Tibial nerve (tissue), 4 donors: ENCODE results near the gene PSMD9. TPM values are rescaled to one million over a fixed set of nuclear protein-coding genes. Genes with fewer than 3 reads are reported as not detected.
"Not testable (repeated sequence)": the region's sequence is repeated elsewhere in the genome, so short reads cannot be mapped to it uniquely, and the experiment has no call there.

Experiments
- DNase-seq, 2 donors: peaks; one replicate each; pipeline ENCODE4 v3.0.0-alpha.2; 2019; ENCODE audit warnings: low spot score in 2 of 2
- H3K27ac ChIP-seq, 4 donors: fragments of 200-600 bp; sonication (generic) in 3 of 4; one replicate each; pipeline ENCODE4 v1.5.1; 2017 to 2019; ENCODE audit warnings: mild to moderate bottlenecking in 1 of 4
- H3K27me3 ChIP-seq, 2 donors: fragments of 200-600 bp; sonication (generic) in 1 of 2; one replicate each; pipeline versions ENCODE4 v1.5.1 to v1.6.0; 2017 to 2019
- H3K36me3 ChIP-seq, 3 donors: fragments of 200-600 bp; sonication (generic); one replicate each; pipeline ENCODE4 v1.5.1; 2018 to 2019
- H3K4me1 ChIP-seq, 4 donors: fragments of 200-600 bp; sonication (generic) in 3 of 4; one replicate each; pipeline ENCODE4 v1.5.1; 2017 to 2019
- H3K4me3 ChIP-seq, 4 donors: fragments of 200-600 bp; sonication (generic) in 3 of 4; one replicate each; pipeline ENCODE4 v1.5.1; 2017 to 2019; ENCODE audit warnings: mild to moderate bottlenecking in 1 of 4, moderate library complexity in 1 of 4
- H3K9me3 ChIP-seq, 4 donors: fragments of 200-600 bp; sonication (generic) in 3 of 4; one replicate each; pipeline ENCODE4 v1.5.1; 2017 to 2019
- EP300 ChIP-seq, 2 donors: sonication (generic); formaldehyde crosslinking; IDR thresholded peaks; one replicate each; pipeline ENCODE4 v1.6.1; 2017; ENCODE audit warnings: antibody characterized with exemption in 2 of 2, mild to moderate bottlenecking in 1 of 2
- POLR2A ChIP-seq, 2 donors: fragments of 450-650 bp; IDR thresholded peaks; one replicate each; pipeline ENCODE4 v1.6.1; 2017; ENCODE audit warnings: antibody characterized with exemption in 2 of 2, mild to moderate bottlenecking in 2 of 2, moderate library complexity in 2 of 2
- WGBS, 2 donors: methylation state at CpG; one replicate each; pipeline ENCODE4 v1.1.5; 2018; 5-methylcytosine and 5-hydroxymethylcytosine counted together
- total RNA-seq, 4 donors: library from RNA; depleted of rRNA; stranded (reverse); fragments of >200 nt; gene quantifications; one replicate each; pipeline ENCODE4 v1.1.0, GENCODE V29; 2016
- TF ChIP-seq, protein P1 (sequence below), 5 experiments: fragments of 200-600 bp in 3 of 5; fragments of 450-650 bp in 2 of 5; sonication (generic) in 3 of 5; IDR thresholded peaks; one replicate each; pipeline ENCODE4 v1.5.1; 2016 to 2019; ENCODE audit warnings: antibody characterized with exemption in 5 of 5, mild to moderate bottlenecking in 3 of 5, moderate library complexity in 2 of 5

PSMD9 gene
- total RNA-seq, 4 donors from 2014 or later: 22.4 to 47.7 (median 42.8) TPM

DNA sequence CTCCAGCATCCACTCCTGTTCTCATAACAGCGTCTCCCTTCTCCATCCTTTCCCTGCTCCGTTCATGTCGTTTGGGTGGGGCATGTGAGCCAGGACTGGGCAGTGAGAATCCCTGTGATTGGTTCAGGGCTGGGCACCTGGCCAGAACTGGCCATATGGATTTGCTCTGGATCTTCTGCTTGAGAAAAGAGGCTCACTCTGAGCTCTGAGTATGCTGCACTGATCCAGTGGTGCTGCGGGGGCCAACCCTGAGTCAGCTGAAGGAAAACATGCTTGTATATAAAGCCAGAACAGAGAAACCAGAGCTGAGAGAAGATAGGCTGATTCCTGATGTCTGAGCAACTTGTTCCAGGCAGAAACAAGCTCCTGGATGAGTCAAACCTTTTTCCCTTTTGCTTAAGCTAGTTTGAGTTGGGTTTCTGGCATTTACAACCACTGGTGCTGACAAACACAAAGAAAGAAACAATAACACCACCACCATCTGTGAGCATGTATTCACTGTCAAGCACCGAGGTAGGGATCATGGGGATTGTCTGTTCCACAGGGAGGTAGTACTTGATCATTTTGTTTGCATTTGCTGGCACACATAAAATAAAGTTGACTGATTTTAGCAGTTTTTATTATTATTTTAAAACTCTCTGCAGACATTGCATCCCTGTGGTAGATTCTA, 15.9 kb upstream of the PSMD9 start:
- no peaks in the 10 kb centered on the region for H3K9me3 ChIP-seq
- TF ChIP-seq, protein P1, sequence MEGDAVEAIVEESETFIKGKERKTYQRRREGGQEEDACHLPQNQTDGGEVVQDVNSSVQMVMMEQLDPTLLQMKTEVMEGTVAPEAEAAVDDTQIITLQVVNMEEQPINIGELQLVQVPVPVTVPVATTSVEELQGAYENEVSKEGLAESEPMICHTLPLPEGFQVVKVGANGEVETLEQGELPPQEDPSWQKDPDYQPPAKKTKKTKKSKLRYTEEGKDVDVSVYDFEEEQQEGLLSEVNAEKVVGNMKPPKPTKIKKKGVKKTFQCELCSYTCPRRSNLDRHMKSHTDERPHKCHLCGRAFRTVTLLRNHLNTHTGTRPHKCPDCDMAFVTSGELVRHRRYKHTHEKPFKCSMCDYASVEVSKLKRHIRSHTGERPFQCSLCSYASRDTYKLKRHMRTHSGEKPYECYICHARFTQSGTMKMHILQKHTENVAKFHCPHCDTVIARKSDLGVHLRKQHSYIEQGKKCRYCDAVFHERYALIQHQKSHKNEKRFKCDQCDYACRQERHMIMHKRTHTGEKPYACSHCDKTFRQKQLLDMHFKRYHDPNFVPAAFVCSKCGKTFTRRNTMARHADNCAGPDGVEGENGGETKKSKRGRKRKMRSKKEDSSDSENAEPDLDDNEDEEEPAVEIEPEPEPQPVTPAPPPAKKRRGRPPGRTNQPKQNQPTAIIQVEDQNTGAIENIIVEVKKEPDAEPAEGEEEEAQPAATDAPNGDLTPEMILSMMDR (IDR thresholded peaks at IDR 0.05): no peak
- no peak for TF ChIP-seq POLR2A (IDR thresholded peaks at IDR 0.05)
- TF ChIP-seq EP300 (IDR thresholded peaks at IDR 0.05): no peak
- H3K4me3 ChIP-seq: no peak overlapping the region
- no peaks in the 10 kb centered on the region for H3K4me1 ChIP-seq
- H3K27me3 ChIP-seq: no peaks in the 10 kb centered on the region
- 33 to 41% methylated on average over 5 of the region's 5 CpGs for WGBS, 2 donors
- H3K27ac ChIP-seq: no peak overlapping the region
- DNase-seq: no peak
- H3K36me3 ChIP-seq: no peaks in the 10 kb centered on the region

DNA sequence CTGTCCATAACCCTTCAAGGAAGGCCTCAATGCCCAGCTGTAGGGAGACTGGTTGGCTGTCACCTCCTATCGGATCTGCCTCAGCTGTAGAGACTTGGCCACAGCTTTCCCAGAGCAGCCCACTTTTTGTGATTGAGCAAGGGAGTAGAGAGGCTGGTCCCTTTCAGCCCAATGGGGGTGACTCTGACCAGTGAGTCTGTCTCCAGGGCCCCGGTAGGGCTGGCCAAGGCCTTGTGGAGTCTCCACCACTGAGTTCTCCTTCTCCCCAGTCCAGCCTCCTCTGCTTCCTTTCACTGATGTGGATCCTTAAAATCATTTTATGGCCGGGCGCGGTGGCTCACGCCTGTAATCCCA, 15.4 kb upstream of the PSMD9 start:
- no peaks in the 10 kb centered on the region for H3K27me3 ChIP-seq
- no peak overlapping the region for H3K27ac ChIP-seq
- H3K4me1 ChIP-seq: no peaks in the 10 kb centered on the region
- TF ChIP-seq POLR2A (IDR thresholded peaks at IDR 0.05): no peak
- no peak for TF ChIP-seq EP300 (IDR thresholded peaks at IDR 0.05)
- TF ChIP-seq, protein P1 (IDR thresholded peaks at IDR 0.05): no peak
- no peak overlapping the region for H3K4me3 ChIP-seq
- whole genome bisulfite sequencing, 2 donors: 91 to 92% methylated on average over 6 of the region's 6 CpGs
- no peaks in the 10 kb centered on the region for H3K9me3 ChIP-seq
- no peaks in the 10 kb centered on the region for H3K36me3 ChIP-seq
- DNase-seq: no peak

DNA sequence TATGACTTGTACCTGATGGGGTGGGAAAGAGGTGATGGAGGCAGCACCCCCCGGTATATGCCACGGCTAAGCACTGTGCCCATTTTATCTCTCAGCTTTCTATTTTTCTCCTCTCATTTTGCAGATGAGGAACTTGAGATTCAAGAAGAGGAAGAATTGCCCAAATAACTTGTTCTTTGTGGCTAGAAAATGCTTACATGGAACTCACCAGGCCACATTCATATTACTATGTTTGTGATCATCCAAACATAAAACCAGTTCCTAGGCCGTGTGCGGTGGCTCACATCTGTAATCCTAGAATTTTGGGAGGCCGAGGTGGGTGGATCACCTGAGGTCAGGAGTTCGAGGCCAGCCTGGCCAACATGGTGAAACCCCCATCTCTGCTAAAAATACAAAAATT, 14.5 kb upstream of the PSMD9 start:
- TF ChIP-seq, protein P1 (IDR thresholded peaks at IDR 0.05): no peak
- no peak for TF ChIP-seq EP300 (IDR thresholded peaks at IDR 0.05)
- WGBS, 2 donors: 80 to 89% methylated on average over 6 of the region's 6 CpGs
- no peaks in the 10 kb centered on the region for H3K4me1 ChIP-seq
- no peak overlapping the region for H3K4me3 ChIP-seq
- H3K9me3 ChIP-seq: no peaks in the 10 kb centered on the region
- no peak overlapping the region for H3K27ac ChIP-seq
- H3K27me3 ChIP-seq: no peaks in the 10 kb centered on the region
- no peak for DNase-seq
- H3K36me3 ChIP-seq: no peaks in the 10 kb centered on the region

DNA sequence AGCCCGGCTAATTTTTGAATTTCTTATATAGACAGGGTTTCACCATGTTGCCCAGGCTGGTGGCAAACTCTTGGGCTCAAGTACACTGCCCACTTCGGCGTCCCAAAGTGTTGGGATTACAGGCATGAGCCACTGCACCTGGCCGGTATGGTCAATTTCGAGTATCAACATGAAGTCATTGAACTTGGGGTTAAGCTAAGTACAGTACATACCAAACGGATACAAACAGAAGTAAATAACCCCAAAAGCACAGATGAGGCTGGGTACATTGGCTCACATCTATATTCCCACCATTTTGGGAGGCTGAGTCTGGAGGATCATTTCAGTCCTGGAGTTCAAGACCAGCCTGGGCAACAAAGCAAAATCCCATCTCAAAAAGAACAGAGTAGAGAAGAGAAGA, 13.0 kb upstream of the PSMD9 start:
- no peaks in the 10 kb centered on the region for H3K27me3 ChIP-seq
- TF ChIP-seq POLR2A (IDR thresholded peaks at IDR 0.05) (no peak), EP300 (IDR thresholded peaks at IDR 0.05) (no peak)
- TF ChIP-seq, protein P1 (IDR thresholded peaks at IDR 0.05): no peak
- H3K4me1 ChIP-seq: no peaks in the 10 kb centered on the region
- no peak overlapping the region for H3K27ac ChIP-seq
- 85 to 90% methylated on average over 6 of the region's 6 CpGs for WGBS, 2 donors
- H3K36me3 ChIP-seq: no peaks in the 10 kb centered on the region
- H3K9me3 ChIP-seq: no peaks in the 10 kb centered on the region
- no peak overlapping the region for H3K4me3 ChIP-seq
- no peak for DNase-seq

DNA sequence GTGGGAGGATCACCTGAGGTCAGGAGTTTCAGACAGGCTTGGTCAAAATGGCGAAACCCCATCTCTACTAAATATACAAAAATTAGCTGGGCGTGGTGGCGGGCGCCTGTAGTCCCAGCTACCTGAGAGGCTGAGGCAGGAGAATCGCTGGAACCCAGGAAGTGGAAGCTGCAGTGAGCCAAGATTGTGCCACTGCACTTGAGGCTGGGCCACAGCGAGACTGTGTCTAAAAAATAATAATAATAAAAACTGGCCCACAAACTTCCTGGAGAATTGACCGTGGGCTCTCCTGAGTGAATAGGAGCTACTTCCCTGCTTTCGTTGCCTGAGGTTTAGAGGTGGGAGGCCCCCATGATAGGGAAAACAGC, 12.5 kb upstream of the PSMD9 start:
- H3K27ac ChIP-seq, H3K36me3 ChIP-seq, H3K4me3 ChIP-seq, H3K4me1 ChIP-seq, DNase-seq, H3K27me3 ChIP-seq, H3K9me3 ChIP-seq: not testable (repeated sequence)
- WGBS, 2 donors: 87 to 88% methylated on average over 8 of the region's 8 CpGs

DNA sequence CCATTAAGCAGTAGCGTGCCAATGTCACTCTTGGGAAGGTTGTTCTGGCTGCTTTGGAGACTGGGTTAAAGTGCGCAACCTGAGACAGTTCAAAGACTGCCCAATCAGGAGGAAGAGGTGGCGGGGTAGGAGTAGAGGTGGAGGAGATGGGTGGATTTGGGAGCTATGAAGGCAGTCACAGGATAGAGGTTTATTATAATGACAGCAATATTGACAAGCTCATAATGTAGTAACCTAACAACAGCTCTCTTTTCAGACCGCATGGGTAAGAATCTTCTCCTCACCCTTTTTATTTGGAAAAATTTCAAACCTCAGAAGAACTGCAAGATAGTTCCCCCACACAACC, 5.3 kb upstream of the PSMD9 start:
- TF ChIP-seq, protein P1 (IDR thresholded peaks at IDR 0.05): no peak
- TF ChIP-seq EP300 (IDR thresholded peaks at IDR 0.05) (no peak), POLR2A (IDR thresholded peaks at IDR 0.05) (no peak)
- H3K27me3 ChIP-seq: no peaks in the 10 kb centered on the region
- H3K4me1 ChIP-seq: peaks cover 0 to 7% (median 0%) of the 10 kb centered on the region in 4 donors
- no peak for DNase-seq
- H3K27ac ChIP-seq: no peak overlapping the region
- no peak overlapping the region for H3K4me3 ChIP-seq
- H3K36me3 ChIP-seq: no peaks in the 10 kb centered on the region
- WGBS, 2 donors: 46 to 54% methylated on average over 4 of the region's 4 CpGs
- no peaks in the 10 kb centered on the region for H3K9me3 ChIP-seq

DNA sequence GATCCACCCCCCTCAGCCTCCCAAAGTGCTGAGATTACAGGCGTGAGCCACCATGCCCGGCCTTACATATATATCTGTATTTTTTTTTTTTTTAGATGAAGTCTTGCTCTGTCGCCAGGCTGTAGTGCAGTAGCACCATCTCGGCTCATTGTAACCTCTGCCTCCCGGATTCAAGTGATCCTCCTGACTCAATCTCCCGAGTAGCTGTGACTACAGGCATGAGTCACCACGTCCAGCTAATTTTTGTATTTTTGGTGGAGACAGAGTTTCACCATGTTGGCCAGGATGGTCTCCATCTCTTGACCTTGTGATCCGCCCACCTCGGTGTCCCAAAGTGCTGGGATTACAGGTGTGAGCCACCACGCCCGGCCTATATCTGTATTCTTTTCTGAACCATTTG, 3.5 kb upstream of the PSMD9 start:
- H3K27me3 ChIP-seq, H3K27ac ChIP-seq, H3K36me3 ChIP-seq, H3K4me3 ChIP-seq, DNase-seq, H3K9me3 ChIP-seq: not testable (repeated sequence)
- H3K4me1 ChIP-seq: peaks cover 0 to 16% (median 9%) of the 10 kb centered on the region in 4 donors
- 88% methylated on average over 11 of the region's 11 CpGs for WGBS, 2 donors
